ENCODE data around the gene CLDN18. TPM values are rescaled to one million over a fixed set of nuclear protein-coding genes. Genes with fewer than 3 reads are reported as not detected.

The CLDN18 gene
- total and polyA plus RNA-seq, 2 donors (not counting 1 experiment from before 2014, with no cell fraction given), result not detected

- Histone ChIP-seq H4K20me1 (ENCODE audit: control insufficient read depth, insufficient read depth, low read length, poor library complexity, severe bottlenecking) (no peaks in the 10 kb centered on the region), H3K27ac (ENCODE audit: low read length in 2 of 2) (no peak overlapping the region), H3K4me2 (replicated peaks; ENCODE audit: low read depth, low read length, poor library complexity, severe bottlenecking) (no peak overlapping the region), H3K27me3 (replicated peaks in 1 of 4; ENCODE audit: control extremely low read depth in 1 of 4, control insufficient read depth in 3 of 4, insufficient read depth in 4 of 4, low read length in 3 of 4) (no peaks in the 10 kb centered on the region), H3K4me3 (ENCODE audit: control extremely low read depth in 1 of 5, extremely low read depth in 1 of 5, insufficient read depth in 1 of 5, low read depth in 2 of 5, low read length in 4 of 5) (no peak overlapping the region), H3K79me2 (ENCODE audit: control insufficient read depth, insufficient read depth, low read length) (no peaks in the 10 kb centered on the region), H3K4me1 (ENCODE audit: control insufficient read depth in 2 of 2, insufficient read depth in 2 of 2, low read length in 2 of 2) (no peaks in the 10 kb centered on the region), H3K36me3 (replicated peaks in 1 of 2; ENCODE audit: control extremely low read depth in 1 of 2, control insufficient read depth in 1 of 2, extremely low read depth in 1 of 2, insufficient read depth in 2 of 2, low read length in 1 of 2) (no peaks in the 10 kb centered on the region), H3K9me3 (ENCODE audit: control extremely low read depth in 1 of 3, control insufficient read depth in 2 of 3, insufficient read depth in 1 of 3, low read length in 2 of 3) (no peaks in the 10 kb centered on the region), H3K9ac (ENCODE audit: low read length) (no peak overlapping the region), H2AFZ (ENCODE audit: insufficient read depth, low read depth, low read length, poor library complexity, severe bottlenecking) (no peak overlapping the region)
- no peak overlapping the region for H3K4me3 Mint-ChIP-seq
- CTCF ChIA-PET, result interaction anchor here (1.0 to 2.3 kb wide), 2 partner anchors 8 kb away, joined by 3 to 8 read pairs; no protein-coding TSS in a partner anchor
- H3K4me1 Mint-ChIP-seq, result no peaks in the 10 kb centered on the region
- peaks cover 14% of the 10 kb centered on the region for H3K27me3 Mint-ChIP-seq
- H3K9me3 Mint-ChIP-seq (ENCODE audit: insufficient read depth), result no peaks in the 10 kb centered on the region
- POLR2A ChIA-PET, result no interaction called here
- ATAC-seq (ENCODE audit: low read depth) (no peak), DNase-seq (no peak)
- H3K27ac Mint-ChIP-seq, result no peak overlapping the region
- no CpG with 5 or more reads among the region's 2 CpGs for WGBS (ENCODE audit: insufficient coverage)
- intact Hi-C loops (cut with micrococcal nuclease), result no loop called here
- no peak for TF ChIP-seq CTCF (IDR thresholded peaks at IDR 0.05)
- no peak for TF ChIP-seq EZH2 (IDR thresholded peaks at IDR 0.05; ENCODE audit: borderline replicate concordance, insufficient read depth, low read depth, low read length, poor library complexity, severe bottlenecking)
Measured at GRCh38 chr3:138065949-138066348, 56.0 kb downstream of the CLDN18 start.

GRCh38 chr3:138066383-138066782 lies 56.4 kb downstream of the CLDN18 start:
- H3K9me3 Mint-ChIP-seq (ENCODE audit: insufficient read depth), result no peaks in the 10 kb centered on the region
- Histone ChIP-seq H3K36me3 (replicated peaks in 1 of 2; ENCODE audit: control extremely low read depth in 1 of 2, control insufficient read depth in 1 of 2, extremely low read depth in 1 of 2, insufficient read depth in 2 of 2, low read length in 1 of 2) (no peaks in the 10 kb centered on the region), H4K20me1 (ENCODE audit: control insufficient read depth, insufficient read depth, low read length, poor library complexity, severe bottlenecking) (no peaks in the 10 kb centered on the region), H3K27ac (ENCODE audit: low read length in 2 of 2) (no peak overlapping the region), H3K79me2 (ENCODE audit: control insufficient read depth, insufficient read depth, low read length) (no peaks in the 10 kb centered on the region), H3K4me1 (ENCODE audit: control insufficient read depth in 2 of 2, insufficient read depth in 2 of 2, low read length in 2 of 2) (no peaks in the 10 kb centered on the region), H3K4me3 (ENCODE audit: control extremely low read depth in 1 of 5, extremely low read depth in 1 of 5, insufficient read depth in 1 of 5, low read depth in 2 of 5, low read length in 4 of 5) (no peak overlapping the region), H3K4me2 (replicated peaks; ENCODE audit: low read depth, low read length, poor library complexity, severe bottlenecking) (no peak overlapping the region), H3K9me3 (ENCODE audit: control extremely low read depth in 1 of 3, control insufficient read depth in 2 of 3, insufficient read depth in 1 of 3, low read length in 2 of 3) (no peaks in the 10 kb centered on the region), H2AFZ (ENCODE audit: insufficient read depth, low read depth, low read length, poor library complexity, severe bottlenecking) (no peak overlapping the region), H3K27me3 (replicated peaks in 1 of 4; ENCODE audit: control extremely low read depth in 1 of 4, control insufficient read depth in 3 of 4, insufficient read depth in 4 of 4, low read length in 3 of 4) (no peaks in the 10 kb centered on the region), H3K9ac (ENCODE audit: low read length) (no peak overlapping the region)
- no peak for TF ChIP-seq CTCF (IDR thresholded peaks at IDR 0.05)
- TF ChIP-seq EZH2 (IDR thresholded peaks at IDR 0.05; ENCODE audit: borderline replicate concordance, insufficient read depth, low read depth, low read length, poor library complexity, severe bottlenecking), result no peak
- H3K4me3 Mint-ChIP-seq, result no peak overlapping the region
- ChIA-PET POLR2A (no interaction called here), CTCF (interaction anchor here (1.0 to 1.5 kb wide), 2 partner anchors 9 to 13 kb away, joined by 3 to 5 read pairs; no protein-coding TSS in a partner anchor)
- DNase-seq (no peak), ATAC-seq (ENCODE audit: low read depth) (no peak)
- WGBS (ENCODE audit: insufficient coverage), result 87% methylated on average over 7 of the region's 8 CpGs
- no peaks in the 10 kb centered on the region for H3K4me1 Mint-ChIP-seq
- H3K27ac Mint-ChIP-seq, result no peak overlapping the region
- H3K27me3 Mint-ChIP-seq, result peaks cover 14% of the 10 kb centered on the region
- intact Hi-C loops (cut with micrococcal nuclease), result no loop called here

All from B cell (primary cell).